Measurements from ENCODE around the gene EFR3B. TPM values are rescaled to one million over a fixed set of nuclear protein-coding genes. Genes with fewer than 3 reads are reported as not detected.
A peak's percentile ranks its signal among the peaks of the same experiment; 100 is the strongest.

EFR3B gene
- total and polyA plus RNA-seq, 10 of the 15 experiments (the other 5 are each of a cell fraction or from before 2014, with no cell fraction given), result 0.12 to 3.9 (median 1.8) TPM

- peak overlapping the region; percentile 50 for H3K4me2 ChIP-seq (ENCODE audit: control insufficient read depth, insufficient read depth)
- in situ Hi-C loops (cut with MboI) (no loop called here), intact Hi-C loops (cut with micrococcal nuclease; ENCODE audit: unreplicated experiment) (no loop called here)
- SMC1A ChIA-PET (ENCODE audit: uncharacterized antibody, unreplicated experiment), result no interaction called here
- ATAC-seq, result no peak
- H3K27me3 ChIP-seq (replicated peaks in 1 of 2; ENCODE audit: control insufficient read depth in 2 of 2, insufficient read depth in 2 of 2, low read length in 1 of 2), result no peaks in the 10 kb centered on the region
- CTCF ChIA-PET, result no interaction called here
- RAD21 ChIA-PET (ENCODE audit: unreplicated experiment), result no interaction called here
- FAIRE-seq, result no peak
- peak overlapping the region; percentile 82 for H3K27ac ChIP-seq (ENCODE audit: control insufficient read depth, insufficient read depth)
- WGBS (ENCODE audit: insufficient coverage, insufficient replicate concordance, low lambda C conversion rate, missing lambda C conversion rate), result 34% methylated on average over 63 of the region's 69 CpGs
- no TSS peak for BruUV-seq (replicated peaks)
- no peaks in the 10 kb centered on the region; the same call in 2 of the 3 replicates for H3K9me3 ChIP-seq (replicated peaks; ENCODE audit: control insufficient read depth, insufficient read depth, low read length)
- POLR2A ChIA-PET, result no interaction called here
- peak overlapping the region; percentile 68 for H3K9ac ChIP-seq (ENCODE audit: control insufficient read depth, insufficient read depth, low read length)
- peaks cover 2% of the 10 kb centered on the region for H3K79me2 ChIP-seq (ENCODE audit: control insufficient read depth, insufficient read depth, low read length)
- no peaks in the 10 kb centered on the region for H3K36me3 ChIP-seq (ENCODE audit: control insufficient read depth in 2 of 2, insufficient read depth in 2 of 2, low read length in 1 of 2)
- H2AFZ ChIP-seq (ENCODE audit: control insufficient read depth, low read depth, low read length), result peak overlapping the region; percentile 72
- peak overlapping the region; percentile 12; the same call in 1 of the 2 replicates for H3K4me3 ChIP-seq
- no peaks in the 10 kb centered on the region for H4K20me1 ChIP-seq (ENCODE audit: control insufficient read depth, insufficient read depth)
- H3K4me1 ChIP-seq (ENCODE audit: control insufficient read depth, insufficient read depth, low read length), result peaks cover 8% of the 10 kb centered on the region
- DNase-seq (ENCODE audit: low read depth, low spot score), result no peak
- TF ChIP-seq KAT2A (conservative IDR thresholded peaks at IDR 0.05; ENCODE audit: control insufficient read depth, low read depth, low read length), result no peak
- no peak for TF ChIP-seq PML (IDR thresholded peaks at IDR 0.05; ENCODE audit: low read length)
- TF ChIP-seq JUND (IDR thresholded peaks at IDR 0.05; ENCODE audit: low read depth, low read length), result no peak
- no peak for TF ChIP-seq POLR2AphosphoS2 (IDR thresholded peaks at IDR 0.05; ENCODE audit: low read depth, low read length)
- TF ChIP-seq HDAC2 (IDR thresholded peaks at IDR 0.05), result no peak
- no peak for TF ChIP-seq POLR2AphosphoS5 (IDR thresholded peaks at IDR 0.05; ENCODE audit: low read length)
- no peak for TF ChIP-seq FOS (IDR thresholded peaks at IDR 0.05; ENCODE audit: borderline replicate concordance, extremely low read depth, insufficient read length)
- TF ChIP-seq NFIC (IDR thresholded peaks at IDR 0.05; ENCODE audit: low read depth, low read length), result no peak
- no peak for TF ChIP-seq MXI1 (IDR thresholded peaks at IDR 0.05; ENCODE audit: low read depth, low read length)
- no peak for TF ChIP-seq EED (IDR thresholded peaks at IDR 0.05; ENCODE audit: low read depth)
- no peak for TF ChIP-seq MYC (IDR thresholded peaks at IDR 0.05; ENCODE audit: insufficient read depth, insufficient read length, insufficient replicate concordance, low read length, severe bottlenecking)
- TF ChIP-seq BHLHE40 (IDR thresholded peaks at IDR 0.05; ENCODE audit: borderline replicate concordance in 1 of 2, low read depth in 2 of 2, low read length in 1 of 2), result no peak
- TF ChIP-seq POU2F2 (IDR thresholded peaks at IDR 0.05; ENCODE audit: borderline replicate concordance, low read depth, low read length), result no peak
- TF ChIP-seq MTA3 (IDR thresholded peaks at IDR 0.05; ENCODE audit: borderline replicate concordance, low read length), result no peak
- no peak for TF ChIP-seq FOXK2 (IDR thresholded peaks at IDR 0.05)
- TF ChIP-seq PRDM15 (CRISPR knock-in tag; IDR thresholded peaks at IDR 0.05), result no peak
- TF ChIP-seq RELA (IDR thresholded peaks at IDR 0.05; ENCODE audit: borderline replicate concordance, partially characterized antibody), result no peak
Observed at GRCh38 chr2:25161055-25161781, 119.3 kb downstream of the EFR3B start.
